Breast epithelium (tissue), 3 donors: Measurements from ENCODE around the gene PRDM11.

Source experiments
- CTCF ChIP-seq, 3 donors: fragments of 450-650 bp; IDR thresholded peaks; one replicate each; pipeline ENCODE4 v1.5.1; 2016 to 2017; ENCODE audit warnings: antibody characterized with exemption in 3 of 3, mild to moderate bottlenecking in 3 of 3, moderate library complexity in 3 of 3
- POLR2A ChIP-seq: fragments of 450-650 bp; IDR thresholded peaks from one replicate; pipeline ENCODE4 v1.6.1; 2016; ENCODE audit warnings: antibody characterized with exemption, mild to moderate bottlenecking, moderate library complexity
- POLR2AphosphoS5 ChIP-seq, 3 donors: sonication (generic); formaldehyde crosslinking; IDR thresholded peaks; one replicate each; pipeline ENCODE4 v1.6.1; 2017; ENCODE audit warnings: antibody characterized with exemption in 3 of 3

GRCh38 chr11:45184640-45185039 lies 38.2 kb downstream of the PRDM11 start:
- TF ChIP-seq CTCF (IDR thresholded peaks at IDR 0.05) = no peak
- no peak for TF ChIP-seq POLR2A
- TF ChIP-seq POLR2AphosphoS5 (IDR thresholded peaks at IDR 0.05) = no peak
